Activated CD4-positive, alpha-beta memory T cell treated with anti-CD3 and anti-CD28 coated beads for 36 hours (primary cell): ENCODE data around the gene SMARCC1. TPM values are rescaled to one million over a fixed set of nuclear protein-coding genes. Genes with fewer than 3 reads are reported as not detected.
"Not testable (repeated sequence)": the region's sequence is repeated elsewhere in the genome, so short reads cannot be mapped to it uniquely, and the experiment has no call there.

Source experiments
- CTCF ChIA-PET: fragments of 350-600 bp; sonication (Branson Sonifier 250); formaldehyde crosslinking; loops from one replicate; lab custom pipeline; 2021; ENCODE audit warnings: antibody characterized with exemption, inconsistent platforms; lab: Charles Lee
- POLR2A ChIA-PET: fragments of 350-600 bp; sonication (Branson Sonifier 250); formaldehyde crosslinking; loops from one replicate; lab custom pipeline; 2021; ENCODE audit warnings: antibody characterized with exemption; lab: Charles Lee
- DNase-seq: peaks from one replicate; pipeline ENCODE4 v3.0.0-alpha.2; 2020
- H3K27ac Mint-ChIP-seq: one replicate; pipeline ENCODE4 v1.8.0; 2021; ENCODE audit warnings: mixed read lengths
- H3K27me3 Mint-ChIP-seq: one replicate; pipeline ENCODE4 v1.8.0; 2021; ENCODE audit warnings: mixed read lengths
- H3K36me3 Mint-ChIP-seq: one replicate; pipeline ENCODE4 v1.8.0; 2021; ENCODE audit warnings: mixed read lengths
- H3K4me1 Mint-ChIP-seq: one replicate; pipeline ENCODE4 v1.8.0; 2021; ENCODE audit warnings: low read depth, mixed read lengths
- H3K4me3 Mint-ChIP-seq: one replicate; pipeline ENCODE4 v1.8.0; 2021; ENCODE audit warnings: mild to moderate bottlenecking, mixed read lengths
- H3K9me3 Mint-ChIP-seq: one replicate; pipeline ENCODE4 v1.8.0; 2021; ENCODE audit warnings: mixed read lengths
- intact Hi-C: fragments of 100-400 bp; cut with micrococcal nuclease; formaldehyde crosslinking; loops from one replicate; pipeline ENCODE4 v1.15.1; 2023
- total RNA-seq, 2 experiments: library from RNA; stranded (reverse); gene quantifications; one replicate each; pipeline ENCODE4 v1.2.3, GENCODE V29; 2021

The SMARCC1 gene
- total RNA-seq, 2 experiments from 2014 or later: 87.2 to 90.3 TPM

DNA sequence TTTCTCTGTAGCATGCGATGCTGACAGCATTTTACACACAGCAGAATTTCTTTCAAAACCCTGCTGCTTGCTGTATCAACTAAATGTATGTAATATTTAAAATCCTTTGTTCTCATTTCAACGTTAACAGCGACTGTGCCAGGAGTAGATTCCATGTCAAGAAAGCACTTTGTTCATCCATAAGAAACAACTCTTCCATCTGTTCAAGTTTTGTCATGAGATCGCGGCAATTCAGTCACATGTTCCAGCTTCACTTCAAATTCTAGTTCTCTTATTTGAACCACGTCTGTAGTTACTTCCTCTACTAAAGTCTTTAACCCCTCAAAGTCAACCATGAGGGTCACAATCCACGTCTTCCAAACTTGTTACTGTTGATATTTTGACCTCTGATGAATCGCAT, 50.6 kb downstream of the SMARCC1 start:
- no peak overlapping the region for H3K27ac Mint-ChIP-seq

DNA sequence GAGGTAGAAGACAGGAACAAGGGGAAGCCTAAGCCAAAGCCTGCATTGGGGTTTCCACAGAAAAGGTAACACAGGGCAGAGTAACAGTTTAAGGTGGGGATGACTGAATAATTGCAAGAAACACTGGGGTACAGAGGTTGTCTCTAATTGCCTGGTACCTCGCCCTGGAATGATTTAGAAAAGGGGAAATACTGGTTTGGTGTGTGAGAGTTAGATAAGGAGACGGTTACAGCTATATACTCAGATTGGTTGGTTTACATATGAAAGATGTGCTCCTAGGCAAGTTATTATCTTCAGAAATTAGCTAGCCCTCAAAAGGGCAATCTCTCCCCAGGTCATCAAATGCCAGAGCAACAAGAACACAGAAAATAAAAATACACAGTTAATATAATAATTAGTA, 58.8 kb downstream of the SMARCC1 start:
- Mint-ChIP-seq H3K27ac (no peak overlapping the region), H3K36me3 (peaks cover 14% of the 10 kb centered on the region), H3K4me3 (no peak overlapping the region), H3K9me3 (no peaks in the 10 kb centered on the region), H3K27me3 (no peaks in the 10 kb centered on the region), H3K4me1 (peaks cover 2% of the 10 kb centered on the region)
- intact Hi-C loops: no loop called here
- no peak for DNase-seq
- POLR2A ChIA-PET: no interaction called here
- CTCF ChIA-PET: no interaction called here

More for the DNA sequence above, 50.6 kb downstream of the SMARCC1 start:
- H3K4me1 Mint-ChIP-seq: peaks cover 7% of the 10 kb centered on the region
- H3K36me3 Mint-ChIP-seq: peaks cover 35% of the 10 kb centered on the region
- no peak overlapping the region for H3K4me3 Mint-ChIP-seq
- ChIA-PET CTCF (no interaction called here), POLR2A (no interaction called here)
- no peak for DNase-seq
- no peaks in the 10 kb centered on the region for H3K27me3 Mint-ChIP-seq
- H3K9me3 Mint-ChIP-seq: no peaks in the 10 kb centered on the region
- intact Hi-C loops: no loop called here

DNA sequence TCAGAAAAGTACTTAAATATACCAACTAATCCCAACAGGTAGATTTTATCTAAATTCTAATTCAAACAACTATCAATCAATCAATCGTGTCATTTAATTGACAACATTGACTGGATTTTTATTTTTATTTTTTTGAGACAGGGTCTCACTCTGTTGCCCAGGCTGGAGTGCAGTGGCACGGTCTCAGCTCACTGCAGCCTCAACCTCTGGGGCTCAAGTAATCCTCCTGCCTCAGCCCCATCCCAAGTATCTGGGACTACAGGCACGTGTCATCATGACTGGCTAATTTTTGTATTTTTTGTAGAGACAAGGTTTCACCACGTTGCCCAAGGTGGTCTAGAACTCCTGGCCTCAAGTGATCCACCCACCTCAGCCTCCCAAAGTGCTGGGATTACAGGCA, 64.2 kb downstream of the SMARCC1 start:
- H3K27ac Mint-ChIP-seq, intact Hi-C loops, H3K9me3 Mint-ChIP-seq, POLR2A ChIA-PET, CTCF ChIA-PET, H3K4me1 Mint-ChIP-seq, H3K27me3 Mint-ChIP-seq, H3K4me3 Mint-ChIP-seq, DNase-seq: not testable (repeated sequence)
- peaks cover 17% of the 10 kb centered on the region for H3K36me3 Mint-ChIP-seq

DNA sequence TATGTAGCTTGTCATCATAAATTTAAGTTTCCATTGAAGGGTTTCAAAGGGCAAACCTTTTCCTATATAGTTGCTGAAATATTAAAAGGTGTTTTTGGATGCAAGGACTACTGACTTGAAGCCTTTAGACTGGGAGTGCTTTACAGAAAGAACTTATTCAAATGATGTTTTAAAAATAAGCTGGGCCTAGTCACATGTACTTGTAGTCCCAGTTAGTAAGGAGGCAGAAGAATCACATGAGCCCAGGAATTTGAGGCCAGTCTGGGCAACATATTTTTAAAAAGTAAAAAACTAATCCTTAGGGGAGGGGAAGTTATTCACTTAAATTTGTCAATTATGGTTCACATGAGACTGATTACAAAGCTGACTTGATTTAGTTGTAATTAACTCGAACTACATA, 65.0 kb downstream of the SMARCC1 start:
- H3K27ac Mint-ChIP-seq: no peak overlapping the region
- intact Hi-C loops: no loop called here
- CTCF ChIA-PET: no interaction called here
- H3K4me1 Mint-ChIP-seq: peaks cover 4% of the 10 kb centered on the region
- H3K4me3 Mint-ChIP-seq: no peak overlapping the region
- no peaks in the 10 kb centered on the region for H3K27me3 Mint-ChIP-seq
- POLR2A ChIA-PET: no interaction called here
- no peak for DNase-seq
- no peaks in the 10 kb centered on the region for H3K9me3 Mint-ChIP-seq
- H3K36me3 Mint-ChIP-seq: peaks cover 18% of the 10 kb centered on the region

DNA sequence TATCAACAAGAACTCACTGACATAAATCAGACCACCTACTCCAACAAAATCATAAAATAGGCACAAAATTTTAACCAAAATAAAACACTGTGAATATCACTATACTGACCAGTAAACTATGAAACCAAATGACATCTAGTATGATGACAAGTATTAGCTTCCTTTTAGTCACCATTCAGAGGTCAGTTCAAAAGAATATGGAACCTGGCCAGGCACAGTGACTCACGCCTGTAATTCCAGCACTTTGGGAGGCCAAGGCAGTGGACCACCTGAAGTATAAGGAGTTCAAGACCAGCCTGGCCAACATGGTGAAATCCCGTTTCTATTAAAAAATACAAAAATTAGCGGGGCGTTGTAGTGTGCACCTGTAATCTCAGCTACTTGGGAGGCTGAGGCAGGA, 65.8 kb downstream of the SMARCC1 start:
- ChIA-PET CTCF (interaction anchor here (0.8 kb wide), 1 partner anchor 8 kb away, joined by 3 read pairs; no protein-coding TSS in a partner anchor), POLR2A (no interaction called here)
- Mint-ChIP-seq H3K36me3 (peaks cover 19% of the 10 kb centered on the region), H3K27me3 (no peaks in the 10 kb centered on the region), H3K27ac (no peak overlapping the region), H3K9me3 (no peaks in the 10 kb centered on the region), H3K4me3 (no peak overlapping the region), H3K4me1 (peaks cover 4% of the 10 kb centered on the region)
- intact Hi-C loops: no loop called here
- no peak for DNase-seq

DNA sequence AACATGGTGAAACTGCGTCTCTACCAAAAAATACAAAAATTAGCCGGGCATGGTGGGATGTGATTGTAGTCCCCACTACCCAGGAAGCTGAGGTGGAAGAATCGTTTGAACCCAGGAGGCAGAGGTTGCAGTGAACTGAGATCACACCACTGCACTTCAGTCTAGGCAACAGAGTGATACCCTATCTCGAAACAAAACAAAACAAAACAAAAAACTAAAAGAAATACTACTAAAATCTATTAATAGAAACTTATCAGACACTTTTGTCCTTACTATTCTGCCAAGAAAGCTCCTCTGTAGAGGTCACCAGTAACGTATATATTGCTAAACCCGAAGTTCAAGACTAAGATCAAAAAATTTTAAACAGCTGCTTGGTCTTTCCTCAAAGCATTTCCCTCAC, 67.1 kb downstream of the SMARCC1 start:
- Mint-ChIP-seq H3K27me3 (no peaks in the 10 kb centered on the region), H3K36me3 (peaks cover 19% of the 10 kb centered on the region), H3K4me1 (peaks cover 4% of the 10 kb centered on the region), H3K27ac (no peak overlapping the region), H3K4me3 (no peak overlapping the region), H3K9me3 (no peaks in the 10 kb centered on the region)
- intact Hi-C loops: no loop called here
- DNase-seq: no peak
- ChIA-PET CTCF (no interaction called here), POLR2A (no interaction called here)

DNA sequence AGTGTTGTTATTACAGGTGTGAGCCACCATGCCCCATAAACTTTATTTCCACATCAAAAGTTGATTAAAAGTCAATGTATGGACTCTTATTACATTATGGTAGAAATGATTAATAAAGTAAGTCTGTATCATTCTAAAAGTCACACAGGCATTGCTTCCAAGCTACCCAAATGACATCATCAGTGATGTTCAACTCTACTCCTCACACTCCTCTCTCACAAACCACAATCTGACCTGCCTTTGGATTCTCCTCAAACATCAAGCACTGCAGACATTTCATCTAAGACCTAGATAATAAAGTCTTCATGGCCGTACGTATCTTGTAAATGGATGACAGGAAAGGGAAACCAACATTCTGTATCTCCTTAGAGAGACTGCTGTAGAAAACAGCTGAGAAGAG, 68.0 kb downstream of the SMARCC1 start:
- Mint-ChIP-seq H3K4me1 (peaks cover 4% of the 10 kb centered on the region), H3K4me3 (no peak overlapping the region), H3K27ac (no peak overlapping the region), H3K36me3 (peaks cover 20% of the 10 kb centered on the region), H3K9me3 (no peaks in the 10 kb centered on the region), H3K27me3 (no peaks in the 10 kb centered on the region)
- POLR2A ChIA-PET: no interaction called here
- DNase-seq: no peak
- intact Hi-C loops: no loop called here
- CTCF ChIA-PET: interaction anchor here (0.6 to 0.8 kb wide), 2 partner anchors 111 to 1041 kb away, joined by 3 read pairs; no protein-coding TSS in a partner anchor

DNA sequence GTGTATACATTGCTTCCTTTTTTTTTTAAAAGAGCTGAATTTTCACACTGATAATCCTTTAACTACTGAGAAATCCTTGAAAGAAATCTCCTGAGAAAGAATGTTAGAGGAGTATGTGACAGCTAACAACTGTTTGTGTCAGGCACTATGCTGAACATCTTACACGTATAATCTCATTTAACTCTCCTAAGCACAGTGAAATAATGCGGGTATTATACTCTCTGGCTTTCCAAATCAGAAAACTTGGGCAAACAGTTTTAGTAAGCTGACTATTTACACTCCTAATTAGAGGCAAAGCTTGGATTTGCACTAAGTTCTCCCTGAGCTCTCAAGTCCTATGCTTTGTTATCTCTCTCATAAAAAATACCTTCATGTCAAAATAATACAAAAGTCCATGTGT, 69.3 kb downstream of the SMARCC1 start:
- DNase-seq: no peak
- intact Hi-C loops: no loop called here
- H3K27ac Mint-ChIP-seq: no peak overlapping the region
- CTCF ChIA-PET: no interaction called here
- no peaks in the 10 kb centered on the region for H3K9me3 Mint-ChIP-seq
- no peak overlapping the region for H3K4me3 Mint-ChIP-seq
- POLR2A ChIA-PET: interaction anchor here (0.8 kb wide), 1 partner anchor 113 kb away, joined by 3 read pairs; no protein-coding TSS in a partner anchor
- peaks cover 22% of the 10 kb centered on the region for H3K36me3 Mint-ChIP-seq
- H3K27me3 Mint-ChIP-seq: no peaks in the 10 kb centered on the region
- peaks cover 4% of the 10 kb centered on the region for H3K4me1 Mint-ChIP-seq

DNA sequence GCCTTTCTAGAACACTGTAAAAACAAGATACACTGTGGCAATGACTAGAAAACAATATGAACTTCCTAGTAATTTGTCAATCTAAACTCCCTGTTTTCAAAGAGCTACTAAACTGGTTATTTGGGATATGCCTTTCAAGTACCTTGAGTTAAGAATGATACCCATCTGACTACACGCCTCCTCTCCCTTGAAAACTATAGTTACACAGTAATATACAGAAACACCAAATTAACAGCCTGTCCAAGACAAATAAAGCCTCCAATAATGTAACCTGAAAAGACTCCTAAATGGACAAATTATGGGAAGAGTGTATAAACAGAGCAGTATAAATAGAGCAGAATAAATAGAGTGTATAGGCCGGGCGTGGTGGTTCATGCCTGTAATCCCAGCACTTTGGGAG, 70.1 kb downstream of the SMARCC1 start:
- Mint-ChIP-seq H3K4me3 (no peak overlapping the region), H3K36me3 (peaks cover 27% of the 10 kb centered on the region), H3K9me3 (no peaks in the 10 kb centered on the region), H3K27me3 (no peaks in the 10 kb centered on the region), H3K27ac (no peak overlapping the region), H3K4me1 (peaks cover 3% of the 10 kb centered on the region)
- no peak for DNase-seq
- ChIA-PET CTCF (no interaction called here), POLR2A (interaction anchor here (0.8 kb wide), 1 partner anchor 114 kb away, joined by 3 read pairs; no protein-coding TSS in a partner anchor)
- intact Hi-C loops: no loop called here

DNA sequence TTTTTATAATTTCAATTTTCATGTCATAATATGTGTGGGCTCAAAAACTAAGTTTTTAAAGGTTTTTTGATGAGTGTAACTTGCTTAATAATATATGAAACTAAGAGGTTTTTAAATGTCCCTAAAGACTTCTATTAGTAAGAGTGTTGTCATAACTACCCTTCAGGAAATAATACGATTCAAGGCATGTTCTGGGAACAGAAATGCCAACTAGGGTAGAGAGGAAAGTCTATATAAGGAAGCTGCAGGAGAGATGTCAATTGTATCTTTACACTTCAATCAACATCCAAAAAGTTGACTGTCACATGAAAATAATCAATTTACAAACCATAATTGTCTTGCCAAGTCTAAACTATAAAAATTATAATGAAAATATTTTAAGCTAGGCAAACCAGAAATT, 76.3 kb downstream of the SMARCC1 start:
- Mint-ChIP-seq H3K27me3 (no peaks in the 10 kb centered on the region), H3K9me3 (no peaks in the 10 kb centered on the region), H3K4me3 (no peak overlapping the region), H3K27ac (no peak overlapping the region), H3K4me1 (peaks cover 2% of the 10 kb centered on the region), H3K36me3 (peaks cover 28% of the 10 kb centered on the region)
- DNase-seq: no peak
- POLR2A ChIA-PET: no interaction called here
- CTCF ChIA-PET: interaction anchor here (0.6 kb wide), 1 partner anchor 36 kb away, joined by 5 read pairs; no protein-coding TSS in a partner anchor
- intact Hi-C loops: no loop called here

DNA sequence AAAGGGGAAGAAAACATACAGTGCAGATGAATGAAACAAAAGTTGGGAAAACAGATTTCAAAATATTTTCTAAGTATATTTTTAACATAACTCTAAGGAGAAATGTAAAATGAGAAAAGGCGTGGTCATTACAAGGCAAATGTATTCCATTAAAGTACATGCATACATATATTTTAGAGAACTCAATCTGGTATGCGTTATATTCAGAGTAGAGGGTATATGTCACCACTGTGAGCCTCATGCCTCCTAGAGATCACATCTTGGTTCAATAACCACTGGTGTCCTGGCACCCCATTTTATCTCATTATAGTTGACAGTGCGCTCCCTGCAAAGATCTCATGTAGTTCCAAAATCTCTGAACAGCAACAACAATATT, 77.5 kb downstream of the SMARCC1 start:
- intact Hi-C loops: no loop called here
- Mint-ChIP-seq H3K27me3 (no peaks in the 10 kb centered on the region), H3K9me3 (no peaks in the 10 kb centered on the region), H3K4me3 (no peak overlapping the region), H3K27ac (no peak overlapping the region), H3K4me1 (peaks cover 2% of the 10 kb centered on the region), H3K36me3 (peaks cover 26% of the 10 kb centered on the region)
- ChIA-PET POLR2A (no interaction called here), CTCF (no interaction called here)
- DNase-seq: no peak

DNA sequence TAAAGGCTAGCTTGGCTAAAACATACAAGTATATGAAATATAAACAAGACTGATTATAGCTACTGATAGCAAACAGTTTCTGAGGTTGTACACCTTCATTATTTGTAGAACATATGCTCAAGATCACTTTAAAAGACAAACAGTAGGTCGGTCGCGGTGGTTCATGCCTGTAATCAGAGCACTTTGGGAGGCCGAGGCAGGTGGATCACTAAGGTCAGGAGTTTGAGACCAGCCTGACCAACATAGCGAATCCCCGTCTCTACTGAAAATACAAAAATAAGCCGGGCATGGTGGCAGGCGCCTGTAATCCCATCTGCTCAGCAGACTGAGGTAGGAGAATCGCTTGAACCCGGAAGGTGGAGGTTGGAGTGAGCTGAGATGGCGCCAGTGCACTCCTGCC, 80.3 kb downstream of the SMARCC1 start:
- no peak for DNase-seq
- intact Hi-C loops: no loop called here
- H3K27me3 Mint-ChIP-seq: no peaks in the 10 kb centered on the region
- ChIA-PET CTCF (no interaction called here), POLR2A (no interaction called here)
- H3K4me1 Mint-ChIP-seq: peaks cover 2% of the 10 kb centered on the region
- H3K27ac Mint-ChIP-seq: no peak overlapping the region
- no peaks in the 10 kb centered on the region for H3K9me3 Mint-ChIP-seq
- H3K4me3 Mint-ChIP-seq: no peak overlapping the region
- peaks cover 25% of the 10 kb centered on the region for H3K36me3 Mint-ChIP-seq

DNA sequence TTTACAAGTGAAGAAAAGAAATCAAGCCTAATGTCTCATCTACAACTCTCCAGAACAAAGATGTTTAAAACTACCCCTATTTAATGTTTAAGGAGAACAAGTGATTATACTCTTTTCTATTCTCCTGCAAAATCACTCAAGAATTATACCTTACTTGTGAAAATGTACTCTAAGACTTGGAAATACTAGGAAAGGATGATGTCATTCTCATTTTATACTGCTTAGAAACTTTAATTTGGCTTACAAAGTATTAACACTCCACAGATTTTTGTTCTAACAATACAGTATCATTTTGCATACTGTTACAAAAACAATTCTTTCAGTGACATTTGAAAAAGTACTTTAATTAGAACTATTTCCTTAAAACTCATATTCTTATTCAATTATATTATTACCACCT, 89.5 kb downstream of the SMARCC1 start:
- POLR2A ChIA-PET: no interaction called here
- no peaks in the 10 kb centered on the region for H3K4me1 Mint-ChIP-seq
- no peak overlapping the region for H3K4me3 Mint-ChIP-seq

More for the DNA sequence above, 89.5 kb downstream of the SMARCC1 start:
- peaks cover 27% of the 10 kb centered on the region for H3K36me3 Mint-ChIP-seq
- DNase-seq: no peak
- no peaks in the 10 kb centered on the region for H3K27me3 Mint-ChIP-seq
- no peaks in the 10 kb centered on the region for H3K9me3 Mint-ChIP-seq
- CTCF ChIA-PET: no interaction called here
- intact Hi-C loops: no loop called here
- H3K27ac Mint-ChIP-seq: no peak overlapping the region
